ENCODE measurements around the gene PRDM13.
"Not testable (repeated sequence)": the region's sequence is repeated elsewhere in the genome, so short reads cannot be mapped to it uniquely, and the experiment has no call there.

PRDM13 gene

DNA sequence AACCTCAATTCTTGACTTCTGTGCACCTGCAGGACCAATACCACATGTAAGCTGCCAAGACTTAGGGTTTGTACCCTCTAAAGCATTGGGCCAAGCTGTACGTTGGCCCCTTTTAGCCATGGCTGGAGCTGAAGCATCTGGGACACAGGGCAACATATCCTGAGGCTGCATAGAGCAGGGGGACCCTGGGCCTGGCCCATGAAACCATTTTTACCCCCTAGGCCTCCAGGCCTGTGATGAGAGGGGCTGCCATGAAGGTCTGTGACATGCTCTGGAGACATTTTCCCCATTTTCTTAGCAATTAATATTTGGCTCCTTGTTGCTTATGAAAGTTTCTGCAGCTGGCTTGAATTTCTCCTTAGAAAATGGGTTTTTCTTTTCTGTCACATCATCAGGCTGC, 31.0 kb downstream of the PRDM13 start:
- no peak for TF ChIP-seq GABPA (IDR thresholded peaks at IDR 0.05; ENCODE audit: low read depth)
- TF ChIP-seq SPI1 (IDR thresholded peaks at IDR 0.05; ENCODE audit: borderline replicate concordance, low read depth), result no peak
- TF ChIP-seq POLR2AphosphoS5 (IDR thresholded peaks at IDR 0.05; ENCODE audit: low read depth), result no peak
- TF ChIP-seq, protein P1, sequence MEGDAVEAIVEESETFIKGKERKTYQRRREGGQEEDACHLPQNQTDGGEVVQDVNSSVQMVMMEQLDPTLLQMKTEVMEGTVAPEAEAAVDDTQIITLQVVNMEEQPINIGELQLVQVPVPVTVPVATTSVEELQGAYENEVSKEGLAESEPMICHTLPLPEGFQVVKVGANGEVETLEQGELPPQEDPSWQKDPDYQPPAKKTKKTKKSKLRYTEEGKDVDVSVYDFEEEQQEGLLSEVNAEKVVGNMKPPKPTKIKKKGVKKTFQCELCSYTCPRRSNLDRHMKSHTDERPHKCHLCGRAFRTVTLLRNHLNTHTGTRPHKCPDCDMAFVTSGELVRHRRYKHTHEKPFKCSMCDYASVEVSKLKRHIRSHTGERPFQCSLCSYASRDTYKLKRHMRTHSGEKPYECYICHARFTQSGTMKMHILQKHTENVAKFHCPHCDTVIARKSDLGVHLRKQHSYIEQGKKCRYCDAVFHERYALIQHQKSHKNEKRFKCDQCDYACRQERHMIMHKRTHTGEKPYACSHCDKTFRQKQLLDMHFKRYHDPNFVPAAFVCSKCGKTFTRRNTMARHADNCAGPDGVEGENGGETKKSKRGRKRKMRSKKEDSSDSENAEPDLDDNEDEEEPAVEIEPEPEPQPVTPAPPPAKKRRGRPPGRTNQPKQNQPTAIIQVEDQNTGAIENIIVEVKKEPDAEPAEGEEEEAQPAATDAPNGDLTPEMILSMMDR (IDR thresholded peaks at IDR 0.05; ENCODE audit: insufficient read depth, low read length), result no peak
- TF ChIP-seq, protein P2, sequence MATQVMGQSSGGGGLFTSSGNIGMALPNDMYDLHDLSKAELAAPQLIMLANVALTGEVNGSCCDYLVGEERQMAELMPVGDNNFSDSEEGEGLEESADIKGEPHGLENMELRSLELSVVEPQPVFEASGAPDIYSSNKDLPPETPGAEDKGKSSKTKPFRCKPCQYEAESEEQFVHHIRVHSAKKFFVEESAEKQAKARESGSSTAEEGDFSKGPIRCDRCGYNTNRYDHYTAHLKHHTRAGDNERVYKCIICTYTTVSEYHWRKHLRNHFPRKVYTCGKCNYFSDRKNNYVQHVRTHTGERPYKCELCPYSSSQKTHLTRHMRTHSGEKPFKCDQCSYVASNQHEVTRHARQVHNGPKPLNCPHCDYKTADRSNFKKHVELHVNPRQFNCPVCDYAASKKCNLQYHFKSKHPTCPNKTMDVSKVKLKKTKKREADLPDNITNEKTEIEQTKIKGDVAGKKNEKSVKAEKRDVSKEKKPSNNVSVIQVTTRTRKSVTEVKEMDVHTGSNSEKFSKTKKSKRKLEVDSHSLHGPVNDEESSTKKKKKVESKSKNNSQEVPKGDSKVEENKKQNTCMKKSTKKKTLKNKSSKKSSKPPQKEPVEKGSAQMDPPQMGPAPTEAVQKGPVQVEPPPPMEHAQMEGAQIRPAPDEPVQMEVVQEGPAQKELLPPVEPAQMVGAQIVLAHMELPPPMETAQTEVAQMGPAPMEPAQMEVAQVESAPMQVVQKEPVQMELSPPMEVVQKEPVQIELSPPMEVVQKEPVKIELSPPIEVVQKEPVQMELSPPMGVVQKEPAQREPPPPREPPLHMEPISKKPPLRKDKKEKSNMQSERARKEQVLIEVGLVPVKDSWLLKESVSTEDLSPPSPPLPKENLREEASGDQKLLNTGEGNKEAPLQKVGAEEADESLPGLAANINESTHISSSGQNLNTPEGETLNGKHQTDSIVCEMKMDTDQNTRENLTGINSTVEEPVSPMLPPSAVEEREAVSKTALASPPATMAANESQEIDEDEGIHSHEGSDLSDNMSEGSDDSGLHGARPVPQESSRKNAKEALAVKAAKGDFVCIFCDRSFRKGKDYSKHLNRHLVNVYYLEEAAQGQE (IDR thresholded peaks at IDR 0.05; ENCODE audit: insufficient replicate concordance, low read depth), result no peak
- Histone ChIP-seq H3K27me3 (ENCODE audit: insufficient read depth, poor library complexity, severe bottlenecking) (peaks cover 7% of the 10 kb centered on the region), H3K27ac (replicated peaks) (no peak overlapping the region), H3K4me3 (replicated peaks; ENCODE audit: insufficient read depth, low read length) (no peak overlapping the region)
- DNase-seq (ENCODE audit: low read depth in 1 of 2, low spot score in 1 of 2), result no peak

DNA sequence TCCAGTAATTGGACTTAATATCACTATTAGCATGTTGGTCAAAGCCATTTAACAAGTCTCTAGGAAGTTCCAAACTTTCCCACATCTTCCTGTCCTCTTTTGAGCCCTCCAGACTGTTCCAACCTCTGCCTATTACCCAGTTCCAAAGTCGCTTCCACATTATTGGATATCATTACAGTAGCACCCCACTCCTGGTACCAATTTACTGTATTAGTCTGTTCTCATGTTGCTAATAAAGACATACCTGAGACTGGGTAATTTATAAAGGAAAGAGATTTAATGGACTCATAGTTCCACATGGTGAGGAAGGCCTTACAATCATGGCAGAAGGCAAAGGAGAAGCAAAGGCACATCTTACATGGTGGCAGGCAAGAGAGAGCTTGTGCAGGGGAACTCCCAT, 31.7 kb downstream of the PRDM13 start:
- H3K27ac ChIP-seq (replicated peaks); H3K27me3 ChIP-seq (ENCODE audit: insufficient read depth, poor library complexity, severe bottlenecking); DNase-seq (ENCODE audit: low read depth in 1 of 2, low spot score in 1 of 2); H3K4me3 ChIP-seq (replicated peaks; ENCODE audit: insufficient read depth, low read length): not testable (repeated sequence)

DNA sequence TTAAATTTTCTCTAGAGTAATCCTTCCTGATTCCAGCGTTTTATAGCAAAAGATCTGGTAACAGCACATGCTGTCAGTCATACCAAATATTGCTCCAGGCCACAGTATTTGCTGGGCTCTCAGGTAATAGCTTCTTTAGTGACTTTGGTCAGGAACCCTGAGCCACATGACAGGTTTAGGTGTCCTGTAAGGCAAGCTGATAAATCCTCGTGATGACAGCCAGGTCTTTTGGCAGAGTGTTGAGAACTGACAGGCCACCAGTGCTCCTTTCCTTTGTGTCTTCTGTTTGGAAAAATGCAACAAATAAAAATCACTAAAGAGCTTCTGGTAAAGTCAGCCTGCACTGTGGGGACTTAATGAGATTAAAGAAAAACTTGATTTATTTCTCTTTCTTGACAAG, 34.6 kb downstream of the PRDM13 start:
- TF ChIP-seq, protein P1 (IDR thresholded peaks at IDR 0.05; ENCODE audit: insufficient read depth, low read length), result no peak
- TF ChIP-seq SPI1 (IDR thresholded peaks at IDR 0.05; ENCODE audit: borderline replicate concordance, low read depth), result no peak
- no peak for TF ChIP-seq POLR2AphosphoS5 (IDR thresholded peaks at IDR 0.05; ENCODE audit: low read depth)
- TF ChIP-seq, protein P2 (IDR thresholded peaks at IDR 0.05; ENCODE audit: insufficient replicate concordance, low read depth), result no peak
- TF ChIP-seq GABPA (IDR thresholded peaks at IDR 0.05; ENCODE audit: low read depth), result no peak
- H3K27me3 ChIP-seq (ENCODE audit: insufficient read depth, poor library complexity, severe bottlenecking), result no peaks in the 10 kb centered on the region
- DNase-seq (ENCODE audit: low read depth in 1 of 2, low spot score in 1 of 2), result no peak
- no peak overlapping the region for H3K27ac ChIP-seq (replicated peaks)
- no peak overlapping the region for H3K4me3 ChIP-seq (replicated peaks; ENCODE audit: insufficient read depth, low read length)

DNA sequence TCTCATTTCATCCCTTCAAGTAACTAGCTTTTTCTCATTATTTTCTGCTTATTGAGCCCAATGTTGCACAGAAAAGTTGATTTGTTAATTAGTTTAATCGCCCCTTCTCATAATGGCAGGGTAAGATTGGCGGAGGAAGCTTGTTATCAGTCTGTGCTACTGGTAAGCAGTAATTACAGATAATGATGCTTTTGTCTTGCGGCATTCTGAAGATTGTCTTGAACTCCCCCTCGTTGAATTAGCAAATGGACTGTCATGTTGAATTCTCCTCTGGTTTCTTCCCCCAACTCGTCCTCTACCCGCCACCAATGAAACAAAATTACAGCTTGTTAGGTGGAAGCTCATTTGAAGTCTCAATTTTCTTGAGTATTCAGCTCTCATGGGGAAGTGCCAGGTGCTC, 39.4 kb downstream of the PRDM13 start:
- Histone ChIP-seq H3K27me3 (ENCODE audit: insufficient read depth, poor library complexity, severe bottlenecking) (no peaks in the 10 kb centered on the region), H3K27ac (replicated peaks) (no peak overlapping the region), H3K4me3 (replicated peaks; ENCODE audit: insufficient read depth, low read length) (no peak overlapping the region)
- TF ChIP-seq POLR2AphosphoS5 (IDR thresholded peaks at IDR 0.05; ENCODE audit: low read depth) (no peak), GABPA (IDR thresholded peaks at IDR 0.05; ENCODE audit: low read depth) (no peak), SPI1 (IDR thresholded peaks at IDR 0.05; ENCODE audit: borderline replicate concordance, low read depth) (no peak)
- TF ChIP-seq, protein P1 (IDR thresholded peaks at IDR 0.05; ENCODE audit: insufficient read depth, low read length), result no peak
- TF ChIP-seq, protein P2 (IDR thresholded peaks at IDR 0.05; ENCODE audit: insufficient replicate concordance, low read depth), result no peak
- DNase-seq (ENCODE audit: low read depth in 1 of 2, low spot score in 1 of 2), result no peak

DNA sequence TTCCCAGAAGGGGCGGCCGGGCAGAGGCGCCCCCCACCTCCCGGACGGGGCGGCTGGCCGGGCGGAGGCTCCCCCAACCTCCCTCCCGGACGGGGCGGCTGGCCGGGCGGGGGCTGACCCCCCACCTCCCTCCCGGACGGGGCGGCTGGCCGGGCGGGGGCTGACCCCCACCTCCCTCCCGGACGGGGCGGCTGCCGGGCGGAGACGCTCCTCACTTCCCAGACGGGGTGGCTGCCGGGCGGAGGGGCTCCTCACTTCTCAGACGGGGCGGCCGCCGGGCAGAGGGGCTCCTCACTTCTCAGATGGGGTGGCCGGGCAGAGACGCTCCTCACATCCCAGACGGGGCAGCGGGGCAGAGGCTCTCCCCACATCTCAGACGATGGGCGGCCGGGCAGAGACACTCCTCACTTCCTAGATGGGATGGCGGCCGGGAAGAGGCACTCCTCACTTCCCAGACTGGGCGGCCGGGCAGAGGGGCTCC, 43.5 kb downstream of the PRDM13 start:
- not testable (repeated sequence) for H3K27ac ChIP-seq (replicated peaks); H3K27me3 ChIP-seq (ENCODE audit: insufficient read depth, poor library complexity, severe bottlenecking); H3K4me3 ChIP-seq (replicated peaks; ENCODE audit: insufficient read depth, low read length); DNase-seq (ENCODE audit: low read depth in 1 of 2, low spot score in 1 of 2)

All from HL-60 (cell line).